ENCODE results near the gene ZDHHC7.
A peak's percentile ranks its signal among the peaks of the same experiment; 100 is the strongest.

ZDHHC7 gene

DNA sequence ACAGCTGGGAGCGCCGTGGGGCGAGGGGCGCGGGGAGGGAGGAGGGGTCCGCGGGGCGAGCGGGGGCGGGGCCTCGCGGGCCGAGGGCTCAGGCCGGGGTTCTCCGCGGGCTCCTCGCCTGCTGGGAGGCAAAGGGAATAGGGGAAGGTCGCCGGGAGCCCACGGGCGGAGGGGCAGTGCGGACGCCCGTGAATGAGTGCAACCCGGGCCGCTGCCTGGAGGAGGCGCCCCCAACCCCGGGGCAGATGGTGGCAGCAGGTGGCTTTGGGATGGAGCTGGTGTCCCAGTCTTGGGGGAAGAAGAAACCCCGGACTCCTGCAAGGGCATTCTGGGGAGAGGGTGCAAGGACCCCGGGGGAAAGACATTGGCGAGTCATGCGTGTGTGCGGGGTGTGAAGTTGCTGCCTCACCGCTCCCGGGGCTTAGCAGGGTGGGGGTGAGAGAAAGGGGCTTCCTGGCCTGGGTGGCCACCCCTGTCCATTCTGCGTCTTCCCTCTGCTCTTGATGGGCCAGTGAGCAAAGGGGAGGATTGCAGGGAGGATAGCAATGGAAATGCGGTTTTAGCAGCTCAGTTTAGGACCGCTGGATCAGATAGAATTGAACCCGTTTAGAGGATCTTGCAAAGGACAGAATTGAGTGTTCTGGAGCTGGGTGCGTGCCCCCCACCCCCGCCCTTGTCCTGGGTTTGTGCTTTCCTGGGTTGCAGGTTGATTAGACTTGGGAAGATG lies 16.8 kb upstream of the ZDHHC7 start:
- in situ Hi-C loops (cut with HindIII; ENCODE audit: low pct_ligation_motif_present, low sequenced_read_pairs), result no loop called here
- H3K36me3 ChIP-seq (replicated peaks), result no peaks in the 10 kb centered on the region
- peak overlapping the region; percentile 71 for H3K4me3 ChIP-seq (ENCODE audit: low read depth, low read length)
- no peak for DNase-seq
- H3K27me3 ChIP-seq (replicated peaks), result no peaks in the 10 kb centered on the region
- H3K27ac ChIP-seq, result no peak overlapping the region
- TF ChIP-seq, protein P1, sequence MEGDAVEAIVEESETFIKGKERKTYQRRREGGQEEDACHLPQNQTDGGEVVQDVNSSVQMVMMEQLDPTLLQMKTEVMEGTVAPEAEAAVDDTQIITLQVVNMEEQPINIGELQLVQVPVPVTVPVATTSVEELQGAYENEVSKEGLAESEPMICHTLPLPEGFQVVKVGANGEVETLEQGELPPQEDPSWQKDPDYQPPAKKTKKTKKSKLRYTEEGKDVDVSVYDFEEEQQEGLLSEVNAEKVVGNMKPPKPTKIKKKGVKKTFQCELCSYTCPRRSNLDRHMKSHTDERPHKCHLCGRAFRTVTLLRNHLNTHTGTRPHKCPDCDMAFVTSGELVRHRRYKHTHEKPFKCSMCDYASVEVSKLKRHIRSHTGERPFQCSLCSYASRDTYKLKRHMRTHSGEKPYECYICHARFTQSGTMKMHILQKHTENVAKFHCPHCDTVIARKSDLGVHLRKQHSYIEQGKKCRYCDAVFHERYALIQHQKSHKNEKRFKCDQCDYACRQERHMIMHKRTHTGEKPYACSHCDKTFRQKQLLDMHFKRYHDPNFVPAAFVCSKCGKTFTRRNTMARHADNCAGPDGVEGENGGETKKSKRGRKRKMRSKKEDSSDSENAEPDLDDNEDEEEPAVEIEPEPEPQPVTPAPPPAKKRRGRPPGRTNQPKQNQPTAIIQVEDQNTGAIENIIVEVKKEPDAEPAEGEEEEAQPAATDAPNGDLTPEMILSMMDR (IDR thresholded peaks at IDR 0.05; ENCODE audit: low read depth, low read length, missing control alignments), result peak; percentile 33

DNA sequence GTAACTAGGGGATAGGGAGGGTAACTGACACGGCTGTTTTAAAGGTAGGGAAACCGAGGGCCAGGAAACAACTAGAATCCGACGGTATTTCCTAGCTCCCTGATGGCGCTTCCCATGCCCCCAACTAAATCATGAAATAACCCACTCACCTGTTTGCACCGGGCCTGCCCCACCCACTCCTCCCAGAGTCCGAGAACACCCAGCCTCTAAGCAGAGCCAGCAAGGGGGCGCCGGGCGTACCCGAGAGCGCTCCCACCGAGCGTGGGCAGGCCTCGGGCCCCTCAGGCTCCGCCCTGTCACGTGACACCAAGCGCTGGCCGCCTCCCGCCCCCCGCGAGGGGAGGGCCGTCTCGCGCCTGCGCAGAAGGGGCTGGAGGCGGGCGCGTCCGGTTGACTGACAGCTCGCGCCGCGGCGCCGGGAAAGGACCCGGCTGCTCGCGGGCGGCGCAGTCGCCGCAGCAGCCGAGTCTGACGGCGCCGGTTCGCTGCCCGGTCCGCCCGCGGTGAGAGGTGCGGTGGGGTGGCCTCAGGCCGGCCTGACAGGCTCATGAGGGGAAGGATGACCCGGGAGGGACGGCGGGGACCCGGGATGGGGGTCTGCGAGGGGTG lies 16.1 kb upstream of the ZDHHC7 start, which contains the start of gene KIAA0513:
Gene KIAA0513, plus strand, starts transcription at position 447 of the 609 bp plus-strand sequence. CDS start 39,277 bp downstream, outside the sequence.
- Histone ChIP-seq H3K27ac (peak within 1 kb of the TSS; percentile 55), H3K27me3 (replicated peaks) (no peaks in the 10 kb centered on the region), H3K36me3 (replicated peaks) (no peaks in the 10 kb centered on the region), H3K4me3 (ENCODE audit: low read depth, low read length) (peak within 1 kb of the TSS; percentile 76)
- peak; percentile 72 for DNase-seq
- in situ Hi-C loops (cut with HindIII; ENCODE audit: low pct_ligation_motif_present, low sequenced_read_pairs), result no loop called here
- TF ChIP-seq, protein P1 (IDR thresholded peaks at IDR 0.05; ENCODE audit: low read depth, low read length, missing control alignments), result peak; percentile 32

DNA sequence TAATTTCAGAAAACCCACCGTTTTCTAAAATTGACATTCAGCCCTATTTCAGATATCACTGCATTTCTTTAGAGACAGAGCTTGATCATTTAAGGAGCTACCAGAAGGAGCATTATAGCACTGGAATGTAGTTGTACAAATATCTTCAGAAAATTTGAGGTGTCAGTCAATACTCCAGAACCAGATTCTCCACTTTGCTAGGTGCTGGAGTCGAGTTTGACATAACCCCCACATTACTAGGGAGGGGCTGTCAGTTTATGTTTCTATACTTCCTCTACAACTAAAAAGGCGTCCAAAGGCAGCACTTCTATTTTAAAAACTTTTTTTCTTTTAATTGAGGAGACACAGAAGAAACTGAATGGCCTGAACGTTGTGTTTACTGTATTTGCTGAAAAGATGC lies 15.4 kb upstream of the ZDHHC7 start:
- H3K27ac ChIP-seq, result no peak overlapping the region
- no peak for DNase-seq
- peak overlapping the region; percentile 76 for H3K4me3 ChIP-seq (ENCODE audit: low read depth, low read length)
- TF ChIP-seq, protein P1 (IDR thresholded peaks at IDR 0.05; ENCODE audit: low read depth, low read length, missing control alignments), result no peak
- in situ Hi-C loops (cut with HindIII; ENCODE audit: low pct_ligation_motif_present, low sequenced_read_pairs), result no loop called here
- H3K36me3 ChIP-seq (replicated peaks), result no peaks in the 10 kb centered on the region
- no peaks in the 10 kb centered on the region for H3K27me3 ChIP-seq (replicated peaks)

DNA sequence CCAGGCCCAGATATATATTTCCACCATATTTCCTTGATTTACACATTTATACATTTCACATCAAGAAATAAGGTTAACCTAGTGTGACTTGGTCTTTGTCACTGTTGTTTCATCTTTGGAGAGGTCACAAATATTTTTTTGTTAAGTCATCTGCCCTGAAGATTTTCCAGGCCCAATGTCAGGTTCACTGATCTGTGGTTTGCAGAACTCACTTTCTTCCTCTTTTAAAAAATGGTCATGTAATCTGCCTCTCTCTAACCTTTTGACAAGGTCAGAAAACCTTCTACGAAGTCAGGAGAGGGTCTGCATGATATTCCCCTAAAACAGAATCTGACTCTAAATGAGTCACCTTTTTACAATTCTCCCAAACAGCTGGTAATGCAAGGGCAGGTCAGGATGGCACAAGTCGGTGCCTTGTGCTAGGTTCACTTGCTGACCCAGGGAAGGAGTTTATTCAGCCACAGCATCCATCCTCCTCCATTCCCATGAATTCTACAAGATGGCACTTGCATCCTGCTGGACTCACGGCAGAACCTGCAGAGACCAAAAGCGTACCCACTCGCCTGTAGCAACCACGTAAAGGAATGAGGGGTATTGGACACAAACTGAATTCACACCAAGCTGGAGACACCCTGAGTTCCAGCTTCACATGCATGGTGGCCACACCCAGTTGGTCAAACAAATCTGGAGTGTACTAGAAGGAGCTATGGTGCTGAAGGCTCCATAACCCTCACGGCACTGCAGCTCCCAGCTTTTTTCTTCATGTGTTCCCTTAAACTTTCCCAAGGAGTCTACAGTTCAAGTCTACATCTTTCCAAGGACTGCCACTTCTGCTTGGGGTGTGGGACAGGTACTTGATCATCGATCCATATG lies 14.7 kb upstream of the ZDHHC7 start:
- in situ Hi-C loops (cut with HindIII; ENCODE audit: low pct_ligation_motif_present, low sequenced_read_pairs), result no loop called here
- DNase-seq, result no peak
- no peak overlapping the region for H3K4me3 ChIP-seq (ENCODE audit: low read depth, low read length)
- TF ChIP-seq, protein P1 (IDR thresholded peaks at IDR 0.05; ENCODE audit: low read depth, low read length, missing control alignments), result no peak
- no peaks in the 10 kb centered on the region for H3K36me3 ChIP-seq (replicated peaks)
- no peaks in the 10 kb centered on the region for H3K27me3 ChIP-seq (replicated peaks)
- H3K27ac ChIP-seq, result no peak overlapping the region

DNA sequence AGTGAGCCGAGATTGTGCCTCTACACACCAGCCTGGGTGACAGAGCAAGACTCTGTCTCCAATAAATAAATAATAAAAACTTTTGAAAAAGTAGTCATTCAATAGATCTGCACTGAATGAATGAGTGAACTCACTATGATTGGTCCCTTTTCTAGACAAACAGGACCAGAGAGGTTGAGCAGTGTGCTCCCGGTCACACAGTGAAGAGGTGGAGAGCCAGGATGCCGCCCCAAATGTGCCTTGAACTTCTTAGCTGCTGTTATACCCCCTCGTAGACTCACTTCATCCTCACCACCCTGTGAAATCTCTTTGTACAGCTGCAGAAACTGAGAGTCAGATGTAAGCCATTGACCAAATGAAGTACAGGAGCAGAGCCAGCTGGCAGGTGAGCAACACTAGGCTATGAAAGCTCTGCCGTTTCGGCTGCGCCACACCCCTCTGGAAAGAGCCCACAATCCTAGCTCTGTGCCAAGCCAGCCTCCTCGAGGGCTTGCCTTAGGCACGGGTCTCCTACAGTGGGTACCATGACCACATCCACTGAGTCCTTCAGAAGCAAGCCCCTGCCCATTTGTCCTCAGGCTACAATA lies 8.4 kb upstream of the ZDHHC7 start:
- in situ Hi-C loops (cut with HindIII; ENCODE audit: low pct_ligation_motif_present, low sequenced_read_pairs), result no loop called here
- TF ChIP-seq, protein P1 (IDR thresholded peaks at IDR 0.05; ENCODE audit: low read depth, low read length, missing control alignments), result no peak
- no peaks in the 10 kb centered on the region for H3K36me3 ChIP-seq (replicated peaks)
- H3K27ac ChIP-seq, result no peak overlapping the region
- no peak overlapping the region for H3K4me3 ChIP-seq (ENCODE audit: low read depth, low read length)
- DNase-seq, result no peak
- H3K27me3 ChIP-seq (replicated peaks), result no peaks in the 10 kb centered on the region

Measured in brain microvascular endothelial cell (primary cell).